Loucy (cell line): ENCODE data around the gene CENPP.

Experiments
- H2AFZ ChIP-seq: fragments of 200-600 bp; sonication (generic); 2 replicates; pipeline ENCODE4 v1.6.0; 2016; ENCODE audit warnings: antibody characterized with exemption, mild to moderate bottlenecking, low read length, moderate library complexity
- H3F3A ChIP-seq: fragments of 200-600 bp; 2 replicates; pipeline ENCODE4 v1.6.0; 2016; ENCODE audit warnings: antibody characterized with exemption, low read depth, mild to moderate bottlenecking
- H3K27me3 ChIP-seq: fragments of 200-600 bp; sonication (generic); 2 replicates; pipeline ENCODE4 v1.6.1; 2014; ENCODE audit warnings: low read length, mild to moderate bottlenecking; ENCODE audit not compliant: insufficient read depth, poor library complexity, severe bottlenecking
- H3K36me3 ChIP-seq: fragments of 200-600 bp; sonication (generic); 2 replicates; pipeline ENCODE4 v1.6.1; 2016; ENCODE audit warnings: low read length; ENCODE audit not compliant: insufficient read depth
- H3K4me1 ChIP-seq: fragments of 200-600 bp; sonication (generic); 2 replicates; pipeline ENCODE4 v1.5.1; 2014; ENCODE audit warnings: low read length, mild to moderate bottlenecking; ENCODE audit not compliant: insufficient read depth, poor library complexity, severe bottlenecking
- H3K4me2 ChIP-seq: fragments of 200-600 bp; sonication (generic); 2 replicates; pipeline ENCODE4 v1.6.0; 2014; ENCODE audit warnings: antibody characterized with exemption, low read length, low read depth, mild to moderate bottlenecking; ENCODE audit not compliant: poor library complexity, severe bottlenecking
- H3K4me3 ChIP-seq: fragments of 200-600 bp; sonication (generic); 2 replicates; pipeline ENCODE4 v1.5.1; 2014; ENCODE audit warnings: low read length, mild to moderate bottlenecking, mixed read lengths; ENCODE audit not compliant: poor library complexity, severe bottlenecking
- H3K79me2 ChIP-seq: fragments of 200-600 bp; sonication (generic); 2 replicates; pipeline ENCODE4 v1.6.1; 2014; ENCODE audit warnings: low read length; ENCODE audit not compliant: insufficient read depth
- H3K9ac ChIP-seq: fragments of 200-600 bp; sonication (generic); 2 replicates; pipeline ENCODE4 v1.6.0; 2014; ENCODE audit warnings: mild to moderate bottlenecking, low read depth, low read length, moderate library complexity; ENCODE audit not compliant: poor library complexity, severe bottlenecking
- H3K9me2 ChIP-seq: fragments of 200-600 bp; sonication (generic); replicated peaks from 2 replicates; pipeline ENCODE4 v1.6.1; 2016; ENCODE audit warnings: low read depth, low read length, mixed read lengths
- H3K9me3 ChIP-seq: fragments of 200-600 bp; sonication (generic); 2 replicates; pipeline ENCODE4 v1.6.1; 2014; ENCODE audit warnings: mild to moderate bottlenecking, antibody characterized with exemption, low read length, low read depth; ENCODE audit not compliant: insufficient read depth
- H4K20me1 ChIP-seq: fragments of 200-600 bp; sonication (generic); 2 replicates; pipeline ENCODE4 v1.6.0; 2014; ENCODE audit warnings: antibody characterized with exemption, low read length, mild to moderate bottlenecking; ENCODE audit not compliant: insufficient read depth, poor library complexity, severe bottlenecking
- EZH2phosphoT487 ChIP-seq: fragments of 200-600 bp; IDR thresholded peaks from 2 replicates; pipeline ENCODE4 v1.6.1; 2018; ENCODE audit warnings: antibody characterized with exemption, mild to moderate bottlenecking, moderate library complexity, borderline replicate concordance
- TF ChIP-seq, protein P1 (sequence below): fragments of 200-600 bp; sonication (generic); conservative IDR thresholded peaks from 2 replicates; pipeline ENCODE4 v1.5.1; 2014; ENCODE audit warnings: mild to moderate bottlenecking, antibody characterized with exemption, low read length

The CENPP gene

GRCh38 chr9:92616655-92617111, 290.9 kb downstream of the CENPP start:
- Histone ChIP-seq H3K9me2 (no peaks in the 10 kb centered on the region), H3K79me2 (no peaks in the 10 kb centered on the region), H3K4me1 (no peaks in the 10 kb centered on the region), H3K9ac (no peak overlapping the region), H3K4me2 (no peak overlapping the region), H3K9me3 (no peaks in the 10 kb centered on the region), H3F3A (no peaks in the 10 kb centered on the region), H3K27me3 (no peaks in the 10 kb centered on the region), H3K4me3 (no peak overlapping the region), H4K20me1 (no peaks in the 10 kb centered on the region), H2AFZ (no peak overlapping the region), H3K36me3 (peaks cover 78% of the 10 kb centered on the region; the same call in 1 of the 2 replicates)
- no peak for TF ChIP-seq EZH2phosphoT487
- TF ChIP-seq, protein P1, sequence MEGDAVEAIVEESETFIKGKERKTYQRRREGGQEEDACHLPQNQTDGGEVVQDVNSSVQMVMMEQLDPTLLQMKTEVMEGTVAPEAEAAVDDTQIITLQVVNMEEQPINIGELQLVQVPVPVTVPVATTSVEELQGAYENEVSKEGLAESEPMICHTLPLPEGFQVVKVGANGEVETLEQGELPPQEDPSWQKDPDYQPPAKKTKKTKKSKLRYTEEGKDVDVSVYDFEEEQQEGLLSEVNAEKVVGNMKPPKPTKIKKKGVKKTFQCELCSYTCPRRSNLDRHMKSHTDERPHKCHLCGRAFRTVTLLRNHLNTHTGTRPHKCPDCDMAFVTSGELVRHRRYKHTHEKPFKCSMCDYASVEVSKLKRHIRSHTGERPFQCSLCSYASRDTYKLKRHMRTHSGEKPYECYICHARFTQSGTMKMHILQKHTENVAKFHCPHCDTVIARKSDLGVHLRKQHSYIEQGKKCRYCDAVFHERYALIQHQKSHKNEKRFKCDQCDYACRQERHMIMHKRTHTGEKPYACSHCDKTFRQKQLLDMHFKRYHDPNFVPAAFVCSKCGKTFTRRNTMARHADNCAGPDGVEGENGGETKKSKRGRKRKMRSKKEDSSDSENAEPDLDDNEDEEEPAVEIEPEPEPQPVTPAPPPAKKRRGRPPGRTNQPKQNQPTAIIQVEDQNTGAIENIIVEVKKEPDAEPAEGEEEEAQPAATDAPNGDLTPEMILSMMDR = no peak

DNA sequence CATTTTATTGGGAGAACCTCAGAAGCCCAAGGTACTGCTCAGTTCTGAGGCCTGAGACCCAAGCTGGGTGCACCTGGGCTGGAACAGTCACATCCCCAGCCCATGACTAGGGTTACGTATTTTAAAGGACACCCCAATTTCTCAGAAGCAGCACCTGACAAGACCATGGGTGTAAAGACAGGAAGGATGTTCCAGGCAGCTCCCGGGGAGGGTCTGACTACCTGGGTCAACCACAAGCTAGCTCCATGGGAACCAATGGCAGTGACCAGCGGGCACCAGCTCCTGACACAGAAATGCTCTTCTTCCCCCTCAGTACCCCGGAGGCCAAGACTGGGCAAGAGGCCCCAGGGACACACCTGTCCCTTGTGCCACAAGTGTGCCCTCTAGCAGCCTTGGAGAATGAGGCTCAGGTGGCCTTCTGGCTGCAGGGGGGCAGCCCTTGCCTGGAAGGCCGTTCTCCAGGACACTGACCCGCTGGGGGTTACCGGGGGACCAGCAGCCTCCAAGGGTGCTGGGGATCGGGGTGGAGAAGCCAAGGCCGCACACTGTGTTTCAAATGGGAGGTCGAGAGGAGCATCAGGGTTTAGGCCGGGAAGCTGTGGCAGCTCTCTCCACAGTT, 291.6 kb downstream of the CENPP start:
- Histone ChIP-seq H4K20me1 (no peaks in the 10 kb centered on the region), H3K4me2 (no peak overlapping the region), H3K9me2 (no peaks in the 10 kb centered on the region), H3K9ac (no peak overlapping the region), H3K9me3 (no peaks in the 10 kb centered on the region), H3K36me3 (peaks cover 75% of the 10 kb centered on the region; the same call in 1 of the 2 replicates), H2AFZ (no peak overlapping the region), H3K4me3 (no peak overlapping the region), H3K27me3 (no peaks in the 10 kb centered on the region), H3K4me1 (no peaks in the 10 kb centered on the region), H3K79me2 (no peaks in the 10 kb centered on the region), H3F3A (no peaks in the 10 kb centered on the region)
- TF ChIP-seq EZH2phosphoT487 = no peak
- TF ChIP-seq, protein P1 = no peak

- TF ChIP-seq, protein P1 = no peak
- no peak for TF ChIP-seq EZH2phosphoT487
- no peaks in the 10 kb centered on the region for H3K27me3 ChIP-seq
- H3K4me2 ChIP-seq = no peak overlapping the region
- no peaks in the 10 kb centered on the region for H3F3A ChIP-seq
- no peaks in the 10 kb centered on the region for H3K79me2 ChIP-seq
- no peaks in the 10 kb centered on the region for H3K4me1 ChIP-seq
- no peaks in the 10 kb centered on the region for H4K20me1 ChIP-seq
- peaks cover 68% of the 10 kb centered on the region; the same call in 1 of the 2 replicates for H3K36me3 ChIP-seq
- no peak overlapping the region for H3K4me3 ChIP-seq
- H3K9me2 ChIP-seq = no peaks in the 10 kb centered on the region
- H3K9me3 ChIP-seq = no peaks in the 10 kb centered on the region
- H3K9ac ChIP-seq = no peak overlapping the region
- no peak overlapping the region for H2AFZ ChIP-seq
Measured at GRCh38 chr9:92617951-92618510, 292.3 kb downstream of the CENPP start.
